SU-DHL-6 (cell line): ENCODE data around the gene VANGL2.

Experiments used
- H2AFZ ChIP-seq: fragments of 200-600 bp; sonication (generic); 2 replicates; pipeline ENCODE4 v1.6.1; 2014; ENCODE audit warnings: low read depth, mild to moderate bottlenecking, moderate library complexity, mixed read lengths, antibody characterized with exemption, low read length; ENCODE audit not compliant: severe bottlenecking
- H3F3A ChIP-seq: fragments of 200-600 bp; shearing (Covaris generic); 2 replicates; pipeline ENCODE4 v1.6.0; 2016; ENCODE audit warnings: antibody characterized with exemption, mild to moderate bottlenecking; ENCODE audit not compliant: insufficient read depth
- H3K27ac ChIP-seq: fragments of 200-600 bp; sonication (generic); 2 replicates; pipeline ENCODE4 v1.5.1; 2016; ENCODE audit warnings: low read depth, mild to moderate bottlenecking, low read length, moderate library complexity, mixed read lengths
- H3K27me3 ChIP-seq: fragments of 200-600 bp; sonication (generic), shearing (Covaris generic); 2 replicates; pipeline ENCODE4 v1.6.0; 2014; ENCODE audit warnings: mild to moderate bottlenecking, low read length
- H3K36me3 ChIP-seq: fragments of 200-600 bp; sonication (generic); 2 replicates; pipeline ENCODE4 v1.6.1; 2014; ENCODE audit warnings: mild to moderate bottlenecking, low read length, mixed read lengths
- H3K4me2 ChIP-seq: fragments of 300-600, 200-600 bp; shearing (Covaris generic), sonication (generic); 2 replicates; pipeline ENCODE4 v1.6.0; 2014; ENCODE audit warnings: low read length, low read depth, mild to moderate bottlenecking; ENCODE audit not compliant: poor library complexity, severe bottlenecking
- H3K4me3 ChIP-seq: fragments of 200-600 bp; sonication (generic); 2 replicates; pipeline ENCODE4 v1.5.1; 2014; ENCODE audit warnings: antibody characterized with exemption, low read length, mild to moderate bottlenecking, mixed read lengths; ENCODE audit not compliant: insufficient read depth, poor library complexity, severe bottlenecking
- H3K79me2 ChIP-seq: fragments of 200-600 bp; sonication (generic); 2 replicates; pipeline ENCODE4 v1.6.1; 2014; ENCODE audit warnings: mild to moderate bottlenecking, low read length, moderate library complexity; ENCODE audit not compliant: insufficient read depth
- H3K9ac ChIP-seq: fragments of 200-600 bp; sonication (generic); 2 replicates; pipeline ENCODE4 v1.7.0; 2014; ENCODE audit warnings: mild to moderate bottlenecking, low read length
- H3K9me2 ChIP-seq: fragments of 200-600 bp; sonication (generic); replicated peaks from 2 replicates; pipeline ENCODE4 v1.6.1; 2014; ENCODE audit warnings: low read length; ENCODE audit not compliant: insufficient read depth
- H3K9me3 ChIP-seq: fragments of 200-600 bp; sonication (generic); 2 replicates; pipeline ENCODE4 v1.6.1; 2014; ENCODE audit warnings: low read length, mixed read lengths; ENCODE audit not compliant: insufficient read depth
- H4K20me1 ChIP-seq: fragments of 200-600 bp; sonication (generic); 2 replicates; pipeline ENCODE4 v1.6.1; 2014; ENCODE audit warnings: low read depth, mild to moderate bottlenecking, antibody characterized with exemption, low read length, moderate library complexity, mixed read lengths
- CTCF ChIP-seq: fragments of 200-600 bp; sonication (generic); IDR thresholded peaks from one replicate; pipeline ENCODE4 v1.5.1; 2017; ENCODE audit warnings: antibody characterized with exemption, mild to moderate bottlenecking, low read length, moderate library complexity; ENCODE audit not compliant: insufficient read depth, poor library complexity, severe bottlenecking
- EZH2phosphoT487 ChIP-seq: fragments of 200-600 bp; sonication (generic), shearing (Covaris generic); conservative IDR thresholded peaks from 2 replicates; pipeline ENCODE4 v1.6.1; 2018; ENCODE audit warnings: mild to moderate bottlenecking, antibody characterized with exemption, low read length, moderate library complexity, mixed read lengths

The VANGL2 gene

GRCh38 chr1:160451859-160452232 lies 51.5 kb downstream of the VANGL2 start:
- Histone ChIP-seq H3K9me3 (no peaks in the 10 kb centered on the region), H3K4me2 (no peak overlapping the region), H3K79me2 (no peaks in the 10 kb centered on the region), H2AFZ (no peak overlapping the region), H3F3A (no peaks in the 10 kb centered on the region), H3K9ac (no peak overlapping the region), H3K27ac (no peak overlapping the region), H3K27me3 (no peaks in the 10 kb centered on the region), H3K9me2 (no peaks in the 10 kb centered on the region), H4K20me1 (no peaks in the 10 kb centered on the region), H3K36me3 (no peaks in the 10 kb centered on the region), H3K4me3 (no peak overlapping the region)
- TF ChIP-seq CTCF (no peak), EZH2phosphoT487 (no peak)

- no peak overlapping the region for H3K9ac ChIP-seq
- no peaks in the 10 kb centered on the region for H3K9me2 ChIP-seq
- no peak for TF ChIP-seq CTCF
- TF ChIP-seq EZH2phosphoT487 = no peak
- no peaks in the 10 kb centered on the region for H4K20me1 ChIP-seq
- no peaks in the 10 kb centered on the region for H3K36me3 ChIP-seq
- no peaks in the 10 kb centered on the region for H3K9me3 ChIP-seq
- no peak overlapping the region for H3K4me2 ChIP-seq
- H3K27ac ChIP-seq = no peak overlapping the region
- no peaks in the 10 kb centered on the region for H3K79me2 ChIP-seq
- H2AFZ ChIP-seq = no peak overlapping the region
- no peaks in the 10 kb centered on the region for H3K27me3 ChIP-seq
- H3F3A ChIP-seq = no peaks in the 10 kb centered on the region
- no peak overlapping the region for H3K4me3 ChIP-seq
These were observed 53.1 kb downstream of the VANGL2 start for GRCh38 chr1:160453443-160453842.

- Histone ChIP-seq H3K36me3 (no peaks in the 10 kb centered on the region), H3K4me3 (no peak overlapping the region), H4K20me1 (no peaks in the 10 kb centered on the region), H3K9ac (no peak overlapping the region), H3F3A (no peaks in the 10 kb centered on the region), H3K4me2 (no peak overlapping the region), H2AFZ (no peak overlapping the region), H3K27ac (no peak overlapping the region), H3K27me3 (no peaks in the 10 kb centered on the region), H3K9me3 (no peaks in the 10 kb centered on the region), H3K79me2 (no peaks in the 10 kb centered on the region), H3K9me2 (no peaks in the 10 kb centered on the region)
- TF ChIP-seq CTCF = no peak
- no peak for TF ChIP-seq EZH2phosphoT487
These were observed 54.2 kb downstream of the VANGL2 start for GRCh38 chr1:160454371-160455152.
